H9 (cell line): Measurements from ENCODE around the gene FAM114A1. TPM values are rescaled to one million over a fixed set of nuclear protein-coding genes. Genes with fewer than 3 reads are reported as not detected.
"Not testable (repeated sequence)": the region's sequence is repeated elsewhere in the genome, so short reads cannot be mapped to it uniquely, and the experiment has no call there.

Source experiments
- DNase-seq: peaks from one replicate; pipeline ENCODE4 v3.0.0-alpha.2; 2017
- H2AFZ ChIP-seq: one replicate; pipeline ENCODE4 v1.6.1; 2013; ENCODE audit warnings: mild to moderate bottlenecking, low read length, control low read depth, moderate library complexity
- H2AK5ac ChIP-seq: 2 replicates; pipeline ENCODE4 v1.6.1; 2013; ENCODE audit warnings: low read length, control low read depth, mixed read lengths; ENCODE audit not compliant: insufficient read length
- H2BK120ac ChIP-seq: one replicate; pipeline ENCODE4 v1.6.1; 2013; ENCODE audit warnings: low read depth, mild to moderate bottlenecking, low read length, control low read depth, inconsistent platforms; ENCODE audit not compliant: poor library complexity, severe bottlenecking
- H2BK12ac ChIP-seq: 2 replicates; pipeline ENCODE4 v1.6.1; 2013; ENCODE audit warnings: low read length, control low read depth, mixed read lengths, low read depth; ENCODE audit not compliant: insufficient read length
- H2BK15ac ChIP-seq: 2 replicates; pipeline ENCODE4 v1.6.1; 2013; ENCODE audit warnings: low read depth, low read length, control low read depth
- H2BK20ac ChIP-seq: one replicate; pipeline ENCODE4 v1.6.1; 2013; ENCODE audit warnings: low read depth, mild to moderate bottlenecking, low read length, control low read depth, inconsistent platforms; ENCODE audit not compliant: poor library complexity, severe bottlenecking
- H2BK5ac ChIP-seq: 2 replicates; pipeline ENCODE4 v1.6.1; 2013; ENCODE audit warnings: low read length, control low read depth, mixed read lengths; ENCODE audit not compliant: insufficient read length
- H3K14ac ChIP-seq: 2 replicates; pipeline ENCODE4 v1.6.1; 2013; ENCODE audit warnings: low read length, control low read depth; ENCODE audit not compliant: insufficient read depth
- H3K18ac ChIP-seq: 2 replicates; pipeline ENCODE4 v1.6.1; 2013; ENCODE audit warnings: low read depth, mild to moderate bottlenecking, mixed read lengths, low read length, control low read depth; ENCODE audit not compliant: insufficient read length
- H3K23ac ChIP-seq: 2 replicates; pipeline ENCODE4 v1.6.1; 2013; ENCODE audit warnings: low read length, control low read depth, mixed read lengths, low read depth; ENCODE audit not compliant: insufficient read length
- H3K23me2 ChIP-seq: 2 replicates; pipeline ENCODE4 v1.6.1; 2013; ENCODE audit warnings: low read depth, mild to moderate bottlenecking, mixed read lengths, low read length, control low read depth; ENCODE audit not compliant: insufficient read length, poor library complexity, severe bottlenecking
- H3K27ac ChIP-seq: 2 replicates; pipeline ENCODE4 v1.5.1; 2013; ENCODE audit warnings: low read length, control low read depth, mixed read lengths, low read depth; ENCODE audit not compliant: insufficient read length
- H3K27me3 ChIP-seq: 2 replicates; pipeline ENCODE4 v1.6.1; 2013; ENCODE audit warnings: low read length, control low read depth, inconsistent platforms; ENCODE audit not compliant: insufficient read depth
- H3K4ac ChIP-seq: 2 replicates; pipeline ENCODE4 v1.6.1; 2013; ENCODE audit warnings: low read depth, mild to moderate bottlenecking, control low read depth, inconsistent platforms, low read length, moderate library complexity
- H3K4me1 ChIP-seq: 2 replicates; pipeline ENCODE4 v1.6.1; 2013; ENCODE audit warnings: low read length, control low read depth, inconsistent platforms; ENCODE audit not compliant: insufficient read depth
- H3K4me2 ChIP-seq: 2 replicates; pipeline ENCODE4 v1.6.1; 2013; ENCODE audit warnings: low read length, control low read depth, mixed read lengths; ENCODE audit not compliant: insufficient read length, insufficient read depth
- H3K56ac ChIP-seq: 2 replicates; pipeline ENCODE4 v1.6.1; 2013; ENCODE audit warnings: low read depth, mild to moderate bottlenecking, mixed read lengths, low read length, control low read depth; ENCODE audit not compliant: insufficient read length
- H3K79me1 ChIP-seq: 2 replicates; pipeline ENCODE4 v1.6.1; 2013; ENCODE audit warnings: low read depth, mild to moderate bottlenecking, moderate library complexity, low read length, control low read depth, inconsistent platforms; ENCODE audit not compliant: insufficient read depth, poor library complexity, severe bottlenecking
- H3K79me2 ChIP-seq: 2 replicates; pipeline ENCODE4 v1.6.1; 2013; ENCODE audit warnings: low read length, control low read depth, inconsistent platforms; ENCODE audit not compliant: insufficient read depth
- H3K9ac ChIP-seq: 2 replicates; pipeline ENCODE4 v1.6.1; 2013; ENCODE audit warnings: low read length, control low read depth, mixed read lengths; ENCODE audit not compliant: insufficient read length; ENCODE audit errors: extremely low read depth
- H3K9me3 ChIP-seq: one replicate; pipeline ENCODE4 v1.6.1; 2013; ENCODE audit warnings: low read depth, low read length, inconsistent platforms; ENCODE audit not compliant: control insufficient read depth
- H3T11ph ChIP-seq: one replicate; pipeline ENCODE4 v1.6.1; 2013; ENCODE audit warnings: mild to moderate bottlenecking, low read length, control low read depth, inconsistent platforms
- H4K20me1 ChIP-seq: one replicate; pipeline ENCODE4 v1.6.1; 2013; ENCODE audit not compliant: control insufficient read depth, insufficient read length, insufficient read depth
- H4K5ac ChIP-seq: 2 replicates; pipeline ENCODE4 v1.6.1; 2013; ENCODE audit warnings: low read depth, mild to moderate bottlenecking, mixed read lengths, low read length, control low read depth; ENCODE audit not compliant: insufficient read length
- H4K8ac ChIP-seq: replicated peaks from 2 replicates; pipeline ENCODE4 v1.6.1; 2013; ENCODE audit warnings: low read length, control low read depth, mixed read lengths, low read depth; ENCODE audit not compliant: insufficient read length
- H4K91ac ChIP-seq: 2 replicates; pipeline ENCODE4 v1.6.1; 2013; ENCODE audit warnings: low read depth, mild to moderate bottlenecking, moderate library complexity, mixed read lengths, low read length, control low read depth; ENCODE audit not compliant: insufficient read length
- H3K27ac Mint-ChIP-seq, 3 experiments: 2 replicates in 2 of 3; 3 replicates in 1 of 3; pipeline ENCODE4 v1.8.0; 2020 to 2021; ENCODE audit warnings: mixed read lengths in 3 of 3, mild to moderate bottlenecking in 1 of 3, moderate library complexity in 1 of 3
- H3K27me3 Mint-ChIP-seq: 2 replicates; pipeline ENCODE4 v1.8.0; 2021; ENCODE audit warnings: low read depth, mild to moderate bottlenecking, moderate library complexity, mixed read lengths
- H3K36me3 Mint-ChIP-seq, 3 experiments: 2 replicates in 2 of 3; 3 replicates in 1 of 3; pipeline ENCODE4 v1.8.0; 2020 to 2021; ENCODE audit warnings: low read depth in 3 of 3, mixed read lengths in 3 of 3; ENCODE audit not compliant: insufficient read depth in 1 of 3
- H3K4me1 Mint-ChIP-seq, 2 experiments: 2 replicates each; pipeline ENCODE4 v1.8.0; 2020; ENCODE audit warnings: mixed read lengths in 2 of 2
- H3K4me3 Mint-ChIP-seq, 2 experiments: 2 replicates in 1 of 2; 3 replicates in 1 of 2; pipeline ENCODE4 v1.8.0; 2020 to 2021; ENCODE audit warnings: mild to moderate bottlenecking in 2 of 2, mixed read lengths in 2 of 2, moderate library complexity in 1 of 2
- H3K9me3 Mint-ChIP-seq, 2 experiments: 2 replicates in 1 of 2; 3 replicates in 1 of 2; pipeline ENCODE4 v1.8.0; 2020; ENCODE audit warnings: mild to moderate bottlenecking in 2 of 2, mixed read lengths in 2 of 2, moderate library complexity in 1 of 2
- CTCF ChIP-seq: fragments of 200-600 bp; sonication (generic); conservative IDR thresholded peaks from 3 replicates; pipeline ENCODE4 v1.8.0; 2021; ENCODE audit warnings: antibody characterized with exemption, mild to moderate bottlenecking
- WGBS: extraction: QIAGEN DNeasy Blood & Tissue Kit; methylation state at CpG from one replicate; pipeline ENCODE4 v1.1.7; 2013; ENCODE audit warnings: missing lambda C conversion rate, low lambda C conversion rate, mixed read lengths; ENCODE audit not compliant: insufficient read length; ENCODE audit errors: extremely low coverage; 5-methylcytosine and 5-hydroxymethylcytosine counted together
- total RNA-seq: library from RNA; stranded (reverse); gene quantifications from 2 replicates; pipeline ENCODE4 v1.2.1, GENCODE V29; 2021

FAM114A1 gene
- total RNA-seq, 1 experiment from 2014 or later: 9.9 TPM

GRCh38 chr4:38958453-38959190, 91.0 kb downstream of the FAM114A1 start:
- H3K4ac ChIP-seq: no peak overlapping the region
- H3K27me3 ChIP-seq: no peaks in the 10 kb centered on the region
- H3T11ph ChIP-seq: no peak overlapping the region
- H3K79me2 ChIP-seq: no peaks in the 10 kb centered on the region
- no peak overlapping the region for H2BK20ac ChIP-seq
- no peak overlapping the region for H3K56ac ChIP-seq
- Mint-ChIP-seq H3K27me3 (no peaks in the 10 kb centered on the region), H3K27ac (no peak overlapping the region), H3K36me3 (no peaks in the 10 kb centered on the region), H3K9me3 (peaks cover 3 to 5% of the 10 kb centered on the region in 2 experiments; a peak in 3 of 5 replicates), H3K4me1 (peaks cover 2 to 7% of the 10 kb centered on the region in 2 experiments; a peak in 2 of 4 replicates), H3K4me3 (no peak overlapping the region)
- no peaks in the 10 kb centered on the region for H3K79me1 ChIP-seq
- no peak overlapping the region for H2AFZ ChIP-seq
- H3K23ac ChIP-seq: no peak overlapping the region
- H2BK15ac ChIP-seq: no peak overlapping the region
- H2BK5ac ChIP-seq: no peak overlapping the region
- no peaks in the 10 kb centered on the region for H3K9me3 ChIP-seq
- H4K20me1 ChIP-seq: no peaks in the 10 kb centered on the region
- DNase-seq: no peak
- no peak overlapping the region for H2AK5ac ChIP-seq
- H4K8ac ChIP-seq: no peak overlapping the region
- H3K18ac ChIP-seq: no peak overlapping the region
- TF ChIP-seq CTCF: no peak
- H4K5ac ChIP-seq: no peak overlapping the region
- no peak overlapping the region for H3K27ac ChIP-seq
- H3K9ac ChIP-seq: no peak overlapping the region
- H2BK12ac ChIP-seq: no peak overlapping the region
- H3K4me1 ChIP-seq: no peaks in the 10 kb centered on the region
- H3K14ac ChIP-seq: no peak overlapping the region
- H3K23me2 ChIP-seq: no peaks in the 10 kb centered on the region
- no peak overlapping the region for H4K91ac ChIP-seq
- WGBS: no CpG with 5 or more reads among the region's 4 CpGs
- no peak overlapping the region for H3K4me2 ChIP-seq
- H2BK120ac ChIP-seq: no peak overlapping the region

DNA sequence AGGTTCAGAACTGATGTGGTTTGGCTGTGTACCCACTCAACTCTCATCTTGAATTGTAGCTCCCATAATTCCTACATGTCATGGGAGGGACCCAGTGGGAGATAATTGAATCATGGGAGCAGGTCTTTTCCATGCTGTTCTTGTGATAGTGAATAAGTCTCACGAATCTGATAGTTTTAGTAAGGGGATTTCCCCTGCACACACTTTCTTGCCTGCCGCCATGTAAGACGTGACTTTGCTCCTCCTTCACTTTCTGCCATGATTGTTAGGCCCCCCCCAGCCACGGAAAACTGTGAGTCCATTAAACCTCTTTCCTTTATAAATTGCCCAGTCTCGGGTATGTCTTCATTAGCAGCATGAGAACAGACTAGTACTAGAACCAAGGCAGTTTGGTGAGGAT, 91.6 kb downstream of the FAM114A1 start:
- H3K4me1 ChIP-seq: not testable (repeated sequence)

More for the DNA sequence above, 91.6 kb downstream of the FAM114A1 start:
- H3K36me3 Mint-ChIP-seq, H3K79me2 ChIP-seq, H4K8ac ChIP-seq, H3T11ph ChIP-seq, H3K9me3 Mint-ChIP-seq, H2AFZ ChIP-seq, H3K4me2 ChIP-seq, H3K56ac ChIP-seq, H3K27me3 ChIP-seq, H4K5ac ChIP-seq, H2AK5ac ChIP-seq, H3K4ac ChIP-seq, H2BK15ac ChIP-seq, H3K14ac ChIP-seq, H4K91ac ChIP-seq, DNase-seq, H3K27ac Mint-ChIP-seq, H3K79me1 ChIP-seq, H3K23ac ChIP-seq, H4K20me1 ChIP-seq, H2BK20ac ChIP-seq, H3K18ac ChIP-seq, H3K23me2 ChIP-seq, H3K4me3 Mint-ChIP-seq, H3K27me3 Mint-ChIP-seq, H3K9ac ChIP-seq, H3K4me1 Mint-ChIP-seq, H3K27ac ChIP-seq, H3K9me3 ChIP-seq, H2BK12ac ChIP-seq, H2BK120ac ChIP-seq, H2BK5ac ChIP-seq: not testable (repeated sequence)
- no CpG with 5 or more reads among the region's 5 CpGs for WGBS
